Astrocyte (in vitro differentiated cells and primary cell): ENCODE data around the gene CDH7. TPM values are rescaled to one million over a fixed set of nuclear protein-coding genes. Genes with fewer than 3 reads are reported as not detected.

Experiments
- DNase-seq: peaks from one replicate; pipeline ENCODE4 v3.0.0-alpha.2; 2010; ENCODE audit warnings: low read depth
- FAIRE-seq: peaks from 2 replicates; lab custom pipeline; 2011; peaks lifted over from hg19 to GRCh38; lab: Jason Lieb, UNC
- H2AFZ ChIP-seq: 2 replicates; pipeline ENCODE4 v1.6.0; 2012; ENCODE audit warnings: low read depth, low read length, inconsistent platforms
- H3K27ac ChIP-seq: 2 replicates; pipeline ENCODE4 v1.5.1; 2011; ENCODE audit warnings: low read depth, low read length, inconsistent platforms
- H3K27me3 ChIP-seq: 2 replicates; pipeline ENCODE4 v1.6.0; 2011; ENCODE audit warnings: low read length, inconsistent platforms; ENCODE audit not compliant: insufficient read depth
- H3K36me3 ChIP-seq: 2 replicates; pipeline ENCODE4 v1.5.1; 2011; ENCODE audit warnings: low read length, inconsistent platforms; ENCODE audit not compliant: insufficient read depth
- H3K4me1 ChIP-seq: 2 replicates; pipeline ENCODE4 v1.5.1; 2011; ENCODE audit warnings: low read length, inconsistent platforms; ENCODE audit not compliant: insufficient read depth
- H3K4me2 ChIP-seq: 2 replicates; pipeline ENCODE4 v1.6.0; 2012; ENCODE audit warnings: low read length, inconsistent platforms
- H3K4me3 ChIP-seq: 2 replicates; pipeline ENCODE4 v1.5.1; 2011; ENCODE audit warnings: low read depth, mild to moderate bottlenecking, low read length, inconsistent platforms; ENCODE audit not compliant: insufficient read depth
- H3K79me2 ChIP-seq: 2 replicates; pipeline ENCODE4 v1.6.0; 2012; ENCODE audit warnings: mild to moderate bottlenecking, low read length, inconsistent platforms; ENCODE audit not compliant: insufficient read depth
- H3K9ac ChIP-seq: 2 replicates; pipeline ENCODE4 v1.6.0; 2012; ENCODE audit warnings: mild to moderate bottlenecking, low read length, inconsistent platforms
- H3K9me3 ChIP-seq: 2 replicates; pipeline ENCODE4 v1.5.1; 2012; ENCODE audit warnings: low read depth, mild to moderate bottlenecking, low read length, inconsistent platforms; ENCODE audit not compliant: insufficient read depth
- H4K20me1 ChIP-seq: 2 replicates; pipeline ENCODE4 v1.6.0; 2012; ENCODE audit warnings: low read length, inconsistent platforms; ENCODE audit not compliant: insufficient read depth
- H3K27ac Mint-ChIP-seq: one replicate; pipeline ENCODE4 v1.8.0; 2021; ENCODE audit warnings: mild to moderate bottlenecking, mixed read lengths; ENCODE audit not compliant: unreplicated experiment
- H3K27me3 Mint-ChIP-seq: one replicate; pipeline ENCODE4 v1.8.0; 2021; ENCODE audit warnings: low read depth, mixed read lengths; ENCODE audit not compliant: unreplicated experiment
- H3K36me3 Mint-ChIP-seq: one replicate; pipeline ENCODE4 v1.8.0; 2021; ENCODE audit warnings: low read depth, mixed read lengths; ENCODE audit not compliant: unreplicated experiment
- H3K4me1 Mint-ChIP-seq: one replicate; pipeline ENCODE4 v1.8.0; 2021; ENCODE audit warnings: low read depth, mixed read lengths; ENCODE audit not compliant: unreplicated experiment
- H3K4me3 Mint-ChIP-seq: one replicate; pipeline ENCODE4 v1.8.0; 2021; ENCODE audit warnings: mild to moderate bottlenecking, moderate library complexity, mixed read lengths; ENCODE audit not compliant: unreplicated experiment
- H3K9me3 Mint-ChIP-seq: one replicate; pipeline ENCODE4 v1.8.0; 2021; ENCODE audit warnings: mild to moderate bottlenecking, mixed read lengths; ENCODE audit not compliant: unreplicated experiment
- CTCF ChIP-seq: IDR thresholded peaks from 2 replicates; pipeline ENCODE4 v1.5.1; 2011; ENCODE audit warnings: low read depth, mild to moderate bottlenecking, inconsistent platforms, low read length, moderate library complexity; ENCODE audit not compliant: insufficient read depth
- EZH2 ChIP-seq: IDR thresholded peaks from 2 replicates; pipeline ENCODE4 v1.6.1; 2012; ENCODE audit warnings: mild to moderate bottlenecking, low read length, inconsistent platforms; ENCODE audit not compliant: insufficient read depth
- total RNA-seq: library from RNA; stranded (reverse); gene quantifications from 2 replicates; pipeline ENCODE4 v1.2.1, GENCODE V29; 2021

Gene CDH7
- total RNA-seq, 1 donor from 2014 or later = 0.43 TPM

DNA sequence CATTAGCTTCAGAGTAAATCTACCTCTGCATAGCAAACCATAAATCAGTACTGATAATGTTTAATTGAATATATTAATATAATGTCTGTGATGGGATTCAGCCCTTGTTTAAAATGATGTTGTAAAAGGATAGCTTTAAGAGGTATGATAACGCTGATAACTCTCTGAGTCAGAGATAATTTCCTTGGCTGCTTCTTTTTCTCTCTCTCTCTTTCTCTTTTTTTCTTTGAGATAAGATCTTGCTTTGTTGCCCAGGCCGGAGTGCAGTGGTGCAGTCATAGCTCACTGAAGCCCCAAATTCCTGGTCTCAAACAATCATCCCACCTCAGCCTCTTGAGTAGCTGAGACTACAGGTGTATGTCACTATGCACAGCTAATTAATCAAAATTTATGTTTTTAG is 35.7 kb downstream of the CDH7 start:
- no peaks in the 10 kb centered on the region for H3K36me3 Mint-ChIP-seq
- no peaks in the 10 kb centered on the region for H3K9me3 Mint-ChIP-seq
- Histone ChIP-seq H3K9me3 (no peaks in the 10 kb centered on the region), H3K27ac (no peak overlapping the region), H3K4me1 (no peaks in the 10 kb centered on the region), H4K20me1 (no peaks in the 10 kb centered on the region), H2AFZ (no peak overlapping the region), H3K36me3 (no peaks in the 10 kb centered on the region), H3K4me3 (no peak overlapping the region), H3K4me2 (no peak overlapping the region), H3K9ac (no peak overlapping the region), H3K79me2 (no peaks in the 10 kb centered on the region), H3K27me3 (no peaks in the 10 kb centered on the region)
- H3K27ac Mint-ChIP-seq = no peak overlapping the region
- TF ChIP-seq EZH2 (no peak), CTCF (no peak)
- FAIRE-seq (no peak), DNase-seq (no peak)
- no peak overlapping the region for H3K4me3 Mint-ChIP-seq
- H3K27me3 Mint-ChIP-seq = no peaks in the 10 kb centered on the region
- H3K4me1 Mint-ChIP-seq = peaks cover 9% of the 10 kb centered on the region

DNA sequence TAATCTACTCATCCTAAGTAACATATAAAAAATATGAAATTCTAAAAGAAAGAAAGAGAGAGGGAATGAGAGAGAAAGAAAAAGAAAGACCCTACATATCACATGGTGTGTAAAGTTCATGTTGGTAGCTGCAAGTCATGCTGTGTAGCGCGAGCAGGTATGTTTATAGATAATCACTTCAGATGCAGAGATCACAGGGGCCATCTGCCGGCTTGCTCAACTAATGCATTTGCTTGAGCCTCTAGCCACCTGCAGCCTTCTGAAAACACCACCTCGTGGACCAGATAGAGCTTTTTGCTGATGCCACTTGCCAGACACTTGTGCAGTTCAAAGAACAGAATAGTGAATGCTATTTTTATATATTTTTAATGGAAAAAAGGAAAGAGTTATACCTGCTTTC is 37.6 kb downstream of the CDH7 start:
- H3K27me3 ChIP-seq = no peaks in the 10 kb centered on the region
- Mint-ChIP-seq H3K9me3 (no peaks in the 10 kb centered on the region), H3K4me1 (peaks cover 9% of the 10 kb centered on the region), H3K4me3 (no peak overlapping the region), H3K36me3 (no peaks in the 10 kb centered on the region), H3K27ac (no peak overlapping the region), H3K27me3 (no peaks in the 10 kb centered on the region)
- no peak overlapping the region for H3K4me2 ChIP-seq
- FAIRE-seq (no peak), DNase-seq (no peak)
- H3K79me2 ChIP-seq = no peaks in the 10 kb centered on the region
- no peaks in the 10 kb centered on the region for H3K9me3 ChIP-seq
- H3K27ac ChIP-seq = no peak overlapping the region
- TF ChIP-seq EZH2 (no peak), CTCF (no peak)
- H2AFZ ChIP-seq = no peak overlapping the region
- no peak overlapping the region for H3K4me3 ChIP-seq
- H3K4me1 ChIP-seq = no peaks in the 10 kb centered on the region
- no peak overlapping the region for H3K9ac ChIP-seq
- no peaks in the 10 kb centered on the region for H3K36me3 ChIP-seq
- no peaks in the 10 kb centered on the region for H4K20me1 ChIP-seq

GRCh38 chr18:65790604-65791003 is 39.8 kb downstream of the CDH7 start:
- no peak overlapping the region for H3K4me3 Mint-ChIP-seq

More at GRCh38 chr18:65790604-65791003, 39.8 kb downstream of the CDH7 start:
- H3K27me3 ChIP-seq = no peaks in the 10 kb centered on the region
- H3K36me3 ChIP-seq = no peaks in the 10 kb centered on the region
- no peak overlapping the region for H2AFZ ChIP-seq
- H4K20me1 ChIP-seq = no peaks in the 10 kb centered on the region
- TF ChIP-seq CTCF (no peak), EZH2 (no peak)
- H3K4me3 ChIP-seq = no peak overlapping the region
- no peak overlapping the region for H3K27ac ChIP-seq
- Mint-ChIP-seq H3K27ac (no peak overlapping the region), H3K27me3 (no peaks in the 10 kb centered on the region), H3K36me3 (no peaks in the 10 kb centered on the region), H3K9me3 (no peaks in the 10 kb centered on the region), H3K4me1 (peaks cover 9% of the 10 kb centered on the region)
- no peak for DNase-seq
- no peaks in the 10 kb centered on the region for H3K4me1 ChIP-seq
- no peaks in the 10 kb centered on the region for H3K9me3 ChIP-seq
- FAIRE-seq = no peak
- H3K9ac ChIP-seq = no peak overlapping the region
- H3K4me2 ChIP-seq = no peak overlapping the region
- no peaks in the 10 kb centered on the region for H3K79me2 ChIP-seq
